Activated CD4-positive, alpha-beta T cell treated with anti-CD3 and anti-CD28 coated beads for 1 hour (primary cell): Measurements from ENCODE around the gene LRIF1.
"Not testable (repeated sequence)": the region's sequence is repeated elsewhere in the genome, so short reads cannot be mapped to it uniquely, and the experiment has no call there.

Experiments
- DNase-seq: peaks from one replicate; pipeline ENCODE4 v3.0.0-alpha.2; 2020

The LRIF1 gene

GRCh38 chr1:110963691-110964454 is at the start of gene LRIF1:
Gene LRIF1 (minus strand): TSS chr1:110963922. CDS start chr1:110963688, 234 bp downstream.
- peak; percentile 100 for DNase-seq

GRCh38 chr1:111008031-111008430 is 44.3 kb upstream of the LRIF1 start:
- DNase-seq: no peak

DNA sequence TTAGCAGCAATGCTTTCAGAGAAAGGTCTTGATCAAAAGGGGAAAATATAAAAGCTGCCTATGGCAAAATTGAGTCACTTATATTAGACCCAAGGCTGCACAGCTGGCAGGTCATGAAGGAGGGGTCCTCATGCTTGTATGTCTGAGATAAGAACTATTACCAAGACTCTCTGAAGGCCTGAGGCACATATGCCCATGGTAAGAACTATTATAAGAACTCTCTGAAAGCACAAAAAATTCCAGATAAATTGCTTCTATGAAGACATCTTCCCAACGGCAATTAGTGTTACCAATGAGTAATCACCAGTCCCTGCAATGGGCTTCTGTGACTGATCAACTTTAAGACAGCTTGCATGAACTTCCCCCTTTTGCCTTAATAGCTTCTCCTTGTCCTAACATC is 42.8 kb upstream of the LRIF1 start:
- DNase-seq: no peak

DNA sequence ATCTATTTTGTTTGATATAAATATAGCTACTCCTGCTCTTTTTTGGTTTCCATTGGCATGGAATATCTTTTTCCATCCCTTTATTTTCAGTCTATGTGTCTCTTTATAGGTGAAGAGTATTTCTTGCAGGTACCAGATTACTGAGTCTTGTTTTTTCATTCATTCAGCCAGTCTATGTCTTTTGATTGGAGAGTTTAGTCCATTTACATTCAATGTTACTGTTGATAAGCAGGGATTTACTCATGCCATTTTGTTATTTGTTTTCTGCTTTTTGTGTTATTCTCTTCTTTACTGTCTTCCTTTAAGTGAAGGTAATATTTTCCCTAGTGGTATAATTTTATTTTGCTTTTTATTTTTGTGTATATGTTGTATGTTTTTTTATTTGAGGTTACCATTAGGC is 35.9 kb upstream of the LRIF1 start:
- not testable (repeated sequence) for DNase-seq

DNA sequence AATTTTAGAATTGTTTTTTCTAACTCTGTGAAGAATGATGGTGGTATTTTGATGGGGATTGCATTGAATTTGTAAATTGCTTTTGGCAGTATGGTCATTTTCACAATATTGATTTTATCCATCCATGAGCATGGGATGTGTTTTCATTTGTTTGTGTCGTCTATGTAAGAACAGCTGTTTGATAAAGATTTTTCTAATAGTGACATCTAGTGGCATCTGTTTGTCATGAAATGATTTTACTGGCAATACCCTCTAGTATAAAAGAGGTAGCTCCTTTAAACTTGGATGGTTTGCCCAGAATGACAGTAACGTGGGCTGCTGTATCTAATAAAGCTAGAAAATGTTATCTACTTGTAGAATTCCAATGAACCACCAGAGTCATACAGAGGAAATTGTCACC is 28.6 kb upstream of the LRIF1 start:
- not testable (repeated sequence) for DNase-seq

DNA sequence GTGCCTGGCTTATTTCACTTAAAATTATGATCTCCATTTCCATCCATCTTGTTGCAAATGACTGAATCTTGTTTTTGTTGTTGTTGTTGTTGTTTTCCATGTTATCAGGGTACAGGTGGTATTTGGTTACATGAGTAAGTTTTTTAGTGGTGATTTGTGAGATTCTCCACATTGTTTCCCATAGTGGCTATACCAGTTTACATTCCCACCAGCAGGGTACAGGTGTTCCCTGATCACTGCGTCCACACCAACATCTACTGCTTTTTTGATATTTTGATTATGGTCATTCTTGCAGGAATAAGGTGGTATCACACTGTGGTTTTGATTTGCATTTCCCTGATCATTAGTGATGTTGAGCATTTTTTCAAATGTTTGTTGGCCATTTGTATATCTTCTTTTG is 27.6 kb upstream of the LRIF1 start:
- not testable (repeated sequence) for DNase-seq

GRCh38 chr1:110990541-110990940 is 26.8 kb upstream of the LRIF1 start:
- no peak for DNase-seq

- no peak for DNase-seq
Observed at GRCh38 chr1:110986407-110986891, 22.7 kb upstream of the LRIF1 start.

- no peak for DNase-seq
Observed at GRCh38 chr1:110982320-110982719, 18.6 kb upstream of the LRIF1 start.

- no peak for DNase-seq
Observed at GRCh38 chr1:110979154-110979553, 15.4 kb upstream of the LRIF1 start.

DNA sequence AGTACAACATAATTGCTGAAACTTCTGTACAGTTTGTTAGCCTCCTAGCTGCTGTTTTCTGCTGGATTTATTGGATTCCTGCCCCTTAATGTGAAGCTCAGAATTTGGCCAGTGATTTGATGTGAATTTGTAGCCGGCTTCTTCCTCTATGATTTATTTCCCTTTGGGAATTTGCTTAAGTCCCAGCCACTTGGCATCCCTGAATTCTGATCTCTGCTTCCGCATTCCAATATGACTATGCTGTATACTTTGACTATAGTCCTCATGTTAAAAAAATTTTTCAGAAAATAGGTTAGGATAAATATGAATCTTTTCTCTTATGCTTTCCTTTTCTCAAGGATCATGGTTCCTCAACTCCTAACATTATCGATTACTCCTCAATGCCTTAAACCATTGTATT is 12.4 kb upstream of the LRIF1 start:
- DNase-seq: no peak

DNA sequence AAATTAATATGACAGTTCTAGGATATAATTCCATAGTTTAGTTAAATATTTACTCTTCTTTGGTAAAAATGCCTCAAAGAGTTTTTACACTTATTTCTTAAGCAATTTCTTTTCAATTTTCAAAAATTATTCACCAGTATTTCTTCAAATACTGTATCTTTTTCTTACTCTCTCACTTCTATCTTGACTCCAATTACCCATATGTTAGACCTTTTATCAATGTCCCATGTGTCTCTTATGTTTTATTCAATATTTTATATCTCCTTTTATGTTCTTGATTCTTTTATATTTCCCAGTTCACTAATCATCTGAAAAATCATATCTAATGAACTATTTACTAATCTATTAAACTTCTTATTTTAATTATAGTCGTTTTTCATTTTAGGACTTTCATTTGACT is 11.5 kb upstream of the LRIF1 start:
- no peak for DNase-seq

- DNase-seq: no peak
Observed at GRCh38 chr1:110967256-110967655, 3.5 kb upstream of the LRIF1 start.

DNA sequence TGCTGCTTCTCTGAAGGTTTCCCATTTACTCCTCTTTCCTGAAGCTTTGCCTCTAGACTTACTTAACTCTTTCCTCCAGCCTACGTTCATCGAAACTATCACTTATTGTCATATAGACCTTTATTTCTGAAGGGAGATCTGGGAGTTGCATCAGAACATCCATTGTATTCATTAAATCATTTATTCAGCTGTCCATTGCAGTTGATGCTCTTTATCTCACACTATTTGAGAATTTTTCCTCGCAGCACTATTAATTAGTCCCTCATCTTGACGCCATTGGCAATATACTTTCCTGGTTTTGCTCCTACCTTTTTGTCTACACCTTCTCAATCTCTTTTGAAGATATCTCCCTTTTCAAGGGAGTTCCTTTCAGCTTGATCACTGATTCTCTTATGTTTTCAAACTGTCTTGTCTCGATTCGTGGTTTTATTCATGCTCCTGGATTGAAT is 757 bp upstream of the LRIF1 start:
- no peak for DNase-seq

DNA sequence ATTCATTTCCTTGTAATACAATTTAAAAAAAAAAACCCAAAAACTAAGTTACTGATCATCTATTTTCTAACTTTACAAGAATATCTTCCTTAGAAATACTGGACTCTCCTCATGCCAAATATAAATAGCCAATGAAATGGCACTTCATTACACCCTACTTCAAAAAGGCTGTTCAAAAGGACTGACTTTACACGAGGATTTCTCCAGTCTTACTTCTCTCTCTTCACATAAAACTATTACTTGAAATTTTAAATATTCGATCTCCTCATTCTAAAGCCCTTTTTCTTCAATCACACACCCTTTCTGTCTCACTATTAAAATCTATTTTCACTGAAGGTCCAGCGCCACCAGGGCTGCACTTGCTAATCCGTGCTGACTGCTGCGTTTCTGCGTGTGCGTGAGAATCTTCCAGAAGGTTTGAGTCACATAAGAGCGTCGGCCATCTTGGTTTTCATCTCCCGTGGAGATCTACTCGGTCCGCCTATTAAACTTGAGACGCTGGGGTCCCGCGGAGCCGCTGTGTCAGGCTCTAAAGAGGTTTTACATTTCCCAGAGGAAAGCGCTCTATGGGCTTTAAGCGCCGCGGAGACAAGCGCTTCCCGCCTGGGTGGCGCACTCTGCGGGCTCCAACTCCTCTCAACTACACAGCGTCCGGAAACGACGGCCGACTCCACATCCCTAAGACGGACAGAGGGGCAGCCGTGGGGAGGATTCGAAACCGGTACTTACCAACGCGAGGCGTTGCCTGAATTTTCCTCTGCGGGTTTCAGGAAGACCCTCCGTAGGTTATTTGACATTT is 631 bp downstream of the LRIF1 start:
- peak; percentile 49 for DNase-seq

GRCh38 chr1:110961902-110962301 is 1.8 kb downstream of the LRIF1 start:
- DNase-seq: no peak

DNA sequence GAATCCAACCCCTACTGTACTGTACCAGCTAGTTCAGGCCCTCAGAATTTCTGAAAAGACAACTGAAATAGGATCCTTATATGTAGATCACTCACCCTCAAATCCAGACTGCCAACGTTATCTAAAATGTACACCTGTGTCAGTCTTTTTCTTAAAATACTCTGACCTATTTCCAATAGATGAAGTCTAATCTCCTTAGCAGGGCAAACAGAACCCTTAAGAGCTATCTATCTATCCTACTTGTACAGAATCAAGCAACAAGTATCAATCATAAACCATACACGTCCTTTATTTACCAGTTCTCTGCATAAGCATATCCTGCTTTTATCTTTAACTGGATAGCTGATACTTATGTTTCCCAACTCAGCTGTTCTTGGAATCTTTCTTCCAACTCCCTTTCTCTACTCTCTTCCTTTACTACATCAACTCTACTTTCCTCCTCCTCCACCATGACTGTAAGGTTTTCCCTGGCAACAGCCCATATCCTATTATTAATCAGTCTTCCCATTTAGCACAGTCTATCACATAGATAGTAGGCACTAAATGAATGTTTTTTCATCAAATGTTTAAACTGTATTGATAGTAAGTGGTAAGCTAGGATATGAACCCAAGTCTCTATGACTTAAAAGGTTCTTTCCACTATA is 2.8 kb downstream of the LRIF1 start:
- no peak for DNase-seq

DNA sequence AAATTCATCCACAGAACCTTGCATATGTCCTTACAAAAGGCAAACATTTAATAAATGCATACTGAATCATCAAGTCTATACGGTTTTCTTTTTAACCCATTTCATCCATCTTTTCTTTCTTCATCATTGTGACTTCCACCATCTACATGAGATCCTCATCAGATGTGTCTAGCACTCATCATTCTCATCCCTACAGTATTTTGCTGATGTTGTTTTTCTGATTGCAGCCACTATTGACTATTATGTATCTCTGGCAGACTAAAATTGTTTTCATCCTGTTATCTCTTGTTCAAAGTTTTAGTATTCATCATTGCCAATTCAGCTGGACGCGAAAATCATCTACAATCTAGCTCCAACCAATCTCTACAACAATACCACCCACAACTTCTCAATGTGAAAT is 5.9 kb downstream of the LRIF1 start:
- DNase-seq: no peak

DNA sequence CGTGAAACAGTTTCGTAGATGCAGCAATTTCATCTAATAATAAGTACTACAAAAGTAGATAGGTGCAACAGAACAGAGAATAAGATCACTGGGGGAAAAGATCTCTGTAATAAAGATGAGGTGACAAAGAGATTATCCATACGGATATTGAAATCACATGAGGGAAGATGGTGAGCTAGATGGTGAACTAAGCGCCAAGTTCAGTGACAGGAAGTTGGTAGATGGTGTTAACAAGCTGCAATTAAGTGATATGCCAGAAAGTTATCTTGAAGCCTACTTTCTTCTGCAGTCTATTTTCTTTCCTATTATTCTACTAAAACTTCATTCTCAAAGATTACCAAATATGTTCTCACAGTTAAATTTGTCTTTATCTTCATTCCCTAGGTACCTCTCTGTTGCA is 7.1 kb downstream of the LRIF1 start:
- no peak for DNase-seq

GRCh38 chr1:110953031-110953430 is 10.7 kb downstream of the LRIF1 start:
- no peak for DNase-seq

- no peak for DNase-seq
Observed at GRCh38 chr1:110952031-110952430, 11.7 kb downstream of the LRIF1 start.

- DNase-seq: no peak
Observed at GRCh38 chr1:110951161-110951560, 12.6 kb downstream of the LRIF1 start.

DNA sequence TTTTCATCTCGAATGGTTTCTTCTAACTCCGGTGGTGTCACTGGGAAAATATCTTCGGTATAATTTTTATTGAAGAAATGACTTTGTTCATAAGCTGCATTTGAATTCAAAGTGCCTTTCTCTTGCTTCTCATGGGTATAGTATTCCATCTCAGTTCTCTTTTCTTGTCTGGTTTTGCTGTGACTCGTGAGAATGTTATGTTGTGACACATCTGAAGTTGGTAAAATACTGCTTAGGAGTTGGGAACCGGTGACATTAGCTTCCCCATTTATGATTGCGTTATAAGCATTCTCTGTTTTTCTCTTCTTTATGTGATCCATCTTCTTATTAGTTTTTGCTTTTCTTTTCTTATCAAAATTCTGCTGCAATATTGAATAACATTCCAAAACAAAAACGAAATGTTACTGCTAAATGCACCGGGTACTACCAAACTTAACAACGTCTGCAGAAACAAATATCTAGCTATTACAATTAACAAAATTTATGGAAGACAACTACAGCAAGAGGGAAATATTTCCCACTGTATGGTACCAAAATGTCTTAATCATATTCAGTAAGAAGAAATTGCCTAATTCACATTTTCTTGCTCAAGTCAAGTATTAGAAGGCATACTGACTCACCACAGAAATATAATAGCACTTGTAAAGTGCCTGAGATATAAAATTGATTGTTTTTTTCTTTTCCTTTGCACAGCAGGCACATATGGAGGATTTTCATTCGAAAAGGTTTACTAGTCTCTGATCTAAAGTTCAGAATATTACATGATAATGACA is 15.5 kb downstream of the LRIF1 start:
- DNase-seq: no peak
